ENCODE measurements around the gene RBP3.

RBP3 gene

DNA sequence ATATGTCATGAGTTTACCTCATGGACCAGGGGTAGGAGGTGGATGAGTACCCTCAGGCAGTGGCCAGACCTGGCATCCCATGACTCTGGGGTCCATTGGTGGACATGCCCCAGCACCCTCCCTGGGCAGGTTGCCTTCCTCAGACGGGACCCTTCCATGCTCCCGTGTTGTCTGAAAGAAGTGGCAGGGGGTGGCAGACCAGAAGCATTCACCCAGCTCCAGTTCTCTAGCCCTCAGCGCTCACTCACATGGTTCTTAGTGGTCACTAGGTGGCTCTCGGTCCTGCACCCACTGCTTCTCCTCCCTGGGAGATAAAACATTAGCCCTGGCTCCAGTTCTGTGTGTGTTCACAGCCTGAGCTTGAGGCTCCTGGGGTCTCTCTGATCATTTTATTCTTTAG, 6.0 kb downstream of the RBP3 start:
- in situ Hi-C loops (cut with HindIII; ENCODE audit: low sequenced_read_pairs): no loop called here

DNA sequence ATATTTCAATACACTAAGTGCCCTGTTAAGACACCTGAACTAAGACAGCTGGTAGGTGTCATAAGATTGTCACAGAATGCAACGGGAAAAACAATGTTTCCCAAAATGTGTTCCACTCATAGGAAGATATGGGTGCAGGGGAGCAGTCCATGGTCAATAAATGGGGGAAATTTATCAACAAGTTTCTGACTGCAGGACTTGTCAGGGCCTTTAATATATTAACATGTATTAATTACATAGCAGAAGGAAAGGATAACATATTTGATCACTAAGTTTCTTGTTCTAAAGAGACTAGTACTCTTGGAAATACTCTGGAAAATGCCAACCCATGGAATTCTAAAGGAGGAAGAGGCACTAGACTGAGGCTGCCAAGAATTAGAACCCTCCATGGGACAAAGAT, 6.7 kb downstream of the RBP3 start:
- in situ Hi-C loops (cut with HindIII; ENCODE audit: low sequenced_read_pairs): no loop called here

DNA sequence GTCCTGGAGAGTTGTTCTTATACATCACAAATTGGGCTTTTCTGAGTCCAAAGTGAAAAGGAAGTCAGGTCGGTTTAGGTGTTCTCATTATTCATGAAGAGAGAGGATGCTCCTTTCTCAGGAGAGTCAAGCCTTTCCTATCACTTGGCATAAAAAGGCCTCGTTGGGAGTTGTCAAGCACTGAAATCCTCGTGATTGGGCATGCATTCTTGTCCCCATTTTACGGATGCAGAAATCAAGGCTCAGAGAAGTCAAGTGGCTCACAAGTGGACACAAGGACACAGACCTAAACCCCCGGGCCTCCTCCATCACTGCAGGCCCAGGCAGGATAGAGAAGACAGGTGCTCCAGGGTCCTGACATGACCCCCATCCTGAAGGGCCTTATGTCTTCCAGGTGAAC, 8.5 kb downstream of the RBP3 start:
- in situ Hi-C loops (cut with HindIII; ENCODE audit: low sequenced_read_pairs): no loop called here

DNA sequence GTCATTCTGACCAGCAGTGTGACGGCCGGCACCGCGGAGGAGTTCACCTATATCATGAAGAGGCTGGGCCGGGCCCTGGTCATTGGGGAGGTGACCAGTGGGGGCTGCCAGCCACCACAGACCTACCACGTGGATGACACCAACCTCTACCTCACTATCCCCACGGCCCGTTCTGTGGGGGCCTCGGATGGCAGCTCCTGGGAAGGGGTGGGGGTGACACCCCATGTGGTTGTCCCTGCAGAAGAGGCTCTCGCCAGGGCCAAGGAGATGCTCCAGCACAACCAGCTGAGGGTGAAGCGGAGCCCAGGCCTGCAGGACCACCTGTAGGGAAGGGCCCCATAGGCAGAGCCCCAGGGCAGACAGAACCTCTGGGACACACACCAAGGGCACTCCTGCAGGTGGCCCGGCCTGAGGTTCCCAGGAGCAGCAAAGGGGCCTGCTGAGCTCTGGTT, 9.0 kb downstream of the RBP3 start:
- in situ Hi-C loops (cut with HindIII; ENCODE audit: low sequenced_read_pairs): no loop called here

DNA sequence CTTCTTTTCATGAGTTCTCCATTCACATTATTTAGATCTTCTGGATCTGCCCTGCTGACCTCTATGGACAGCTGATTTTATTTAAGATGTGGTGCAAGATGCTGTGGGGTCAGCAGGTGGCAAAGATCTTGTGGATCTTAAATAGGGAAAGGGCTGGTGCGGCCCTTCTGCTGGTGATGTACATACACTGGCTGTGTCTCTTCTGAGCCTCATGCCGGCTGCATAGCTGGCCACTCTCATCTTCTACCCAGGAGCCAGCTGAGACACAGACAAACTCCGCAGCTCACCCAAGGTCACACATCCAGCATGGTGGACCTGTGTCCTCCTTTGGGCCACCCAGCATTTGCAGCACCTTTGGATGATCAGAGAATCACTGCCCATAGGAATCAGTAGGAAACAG, 9.7 kb downstream of the RBP3 start:
- in situ Hi-C loops (cut with HindIII; ENCODE audit: low sequenced_read_pairs): no loop called here

DNA sequence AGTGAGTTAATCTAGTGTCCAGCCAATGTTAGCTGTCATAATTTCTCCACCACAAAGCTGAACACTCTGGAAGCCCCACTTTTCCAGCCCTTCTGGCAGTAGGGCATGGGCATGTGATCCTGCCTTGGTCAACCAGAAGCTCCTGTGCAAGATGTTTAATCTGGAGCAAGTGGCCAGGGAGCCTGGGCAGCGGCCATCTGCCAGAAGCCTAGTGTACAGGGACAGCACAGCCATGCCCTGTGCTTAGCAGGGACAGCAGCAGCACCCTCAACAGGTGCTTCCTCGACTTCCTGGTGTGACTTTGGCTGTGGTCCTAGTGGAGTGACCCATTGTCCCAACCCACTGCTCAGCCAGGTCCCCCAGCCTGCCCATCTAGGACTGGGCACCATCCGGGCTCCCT, 10.3 kb downstream of the RBP3 start:
- in situ Hi-C loops (cut with HindIII; ENCODE audit: low sequenced_read_pairs): no loop called here

DNA sequence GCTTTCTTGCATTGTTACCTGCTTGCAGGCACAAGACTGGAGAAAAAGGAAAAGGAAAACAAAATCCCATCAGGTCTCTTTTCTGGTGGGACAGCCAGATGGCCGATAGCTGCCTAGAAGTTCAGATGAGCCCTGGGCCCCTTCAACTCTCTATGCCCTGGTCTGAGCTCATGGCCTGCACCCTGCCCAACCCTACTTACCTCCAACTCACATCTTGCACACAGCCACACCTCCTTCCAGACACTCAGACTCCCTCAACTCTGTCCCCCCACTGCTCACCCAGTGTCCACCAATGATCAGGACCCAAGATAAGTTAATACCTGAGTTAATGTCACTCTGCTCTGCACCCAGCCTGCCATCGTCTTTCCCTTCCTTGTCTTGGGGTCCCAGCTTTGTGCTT, 10.9 kb downstream of the RBP3 start:
- in situ Hi-C loops (cut with HindIII; ENCODE audit: low sequenced_read_pairs): no loop called here

DNA sequence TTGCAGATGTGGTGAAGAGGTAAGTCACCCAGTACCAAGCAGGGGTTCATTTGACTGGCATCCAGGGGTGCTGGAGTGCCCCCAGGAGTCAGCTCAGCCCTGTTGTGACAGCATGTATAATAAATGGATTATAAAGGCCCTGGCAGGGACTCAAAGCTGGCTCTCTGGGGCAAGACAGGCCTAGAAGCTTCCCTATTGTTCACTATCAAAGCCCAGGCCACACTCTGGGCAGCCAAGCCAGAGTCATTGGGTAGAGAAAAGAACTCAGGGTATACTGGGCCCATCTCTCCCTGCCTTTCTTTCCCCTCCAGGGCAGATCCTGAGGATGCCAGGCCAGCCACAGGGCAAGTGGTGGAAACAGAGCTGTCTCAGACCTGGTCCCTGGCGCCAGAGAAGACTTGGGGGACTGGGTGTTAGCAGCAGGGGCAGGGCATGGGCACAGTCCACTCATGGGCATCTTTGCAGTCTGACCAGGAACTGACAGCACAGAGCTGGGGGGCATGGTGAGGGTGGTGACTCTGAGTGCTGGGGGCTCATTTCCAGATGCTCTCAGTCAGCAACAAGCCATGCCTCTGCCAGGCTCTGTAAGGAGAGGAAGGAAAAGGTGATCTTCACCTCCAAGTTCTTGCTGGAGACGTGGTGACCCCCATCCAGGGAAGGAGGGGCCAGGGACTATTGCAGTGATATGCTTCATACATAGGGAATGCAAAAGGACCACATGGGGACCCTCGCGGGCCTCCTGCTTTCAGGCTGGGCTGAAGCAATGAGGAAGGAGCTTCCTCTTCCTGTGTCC, 11.7 kb downstream of the RBP3 start:
- in situ Hi-C loops (cut with HindIII; ENCODE audit: low sequenced_read_pairs): no loop called here

DNA sequence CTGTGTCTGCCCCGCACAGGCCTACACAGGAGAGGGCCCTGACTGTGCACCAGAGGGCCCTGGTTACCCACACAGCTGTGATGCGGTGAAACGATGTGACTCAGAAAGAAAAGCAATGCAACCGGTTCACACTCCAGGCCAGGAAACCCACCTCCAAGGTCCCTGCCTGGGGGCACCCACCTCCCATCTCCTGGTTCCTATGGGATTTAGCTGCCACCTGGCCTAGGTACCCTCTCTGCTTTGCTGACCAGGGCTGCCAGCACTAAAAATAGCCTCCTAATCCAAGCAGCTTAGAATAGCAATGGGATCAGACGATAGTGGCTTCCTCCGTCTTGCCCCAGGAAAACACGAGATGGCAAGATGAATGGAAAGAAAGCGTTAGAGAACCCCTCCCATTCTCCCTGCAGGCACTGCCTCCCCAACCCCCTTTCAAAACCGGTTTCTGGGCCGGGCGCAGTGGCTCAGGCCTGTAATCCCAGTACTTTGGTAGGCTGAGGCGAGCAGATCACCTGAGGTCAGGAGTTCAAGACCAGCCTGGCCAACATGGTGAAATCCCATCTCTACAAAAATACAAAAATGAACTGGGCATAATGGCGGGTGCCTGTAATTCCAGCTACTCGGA, 12.4 kb downstream of the RBP3 start:
- in situ Hi-C loops (cut with HindIII; ENCODE audit: low sequenced_read_pairs): no loop called here

DNA sequence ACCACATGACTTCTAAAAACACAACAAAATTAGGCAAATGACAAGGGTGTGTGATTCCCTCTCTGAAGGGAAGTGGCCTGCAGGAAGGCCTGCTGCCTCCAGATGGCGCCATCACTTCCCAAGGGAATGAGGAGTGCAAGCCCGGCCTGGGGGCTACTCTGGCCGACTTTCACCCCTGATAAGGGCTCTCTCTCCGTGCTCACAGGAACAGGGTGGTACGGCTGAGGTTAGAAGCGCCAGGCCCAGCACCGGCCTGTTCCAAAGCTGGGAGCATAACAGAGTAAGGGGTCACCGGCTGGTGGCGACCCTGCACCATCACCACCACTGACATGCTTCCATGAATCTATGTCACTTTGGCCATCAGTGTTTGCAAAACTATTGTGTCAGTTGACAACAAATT, 13.1 kb downstream of the RBP3 start:
- in situ Hi-C loops (cut with HindIII; ENCODE audit: low sequenced_read_pairs): no loop called here

DNA sequence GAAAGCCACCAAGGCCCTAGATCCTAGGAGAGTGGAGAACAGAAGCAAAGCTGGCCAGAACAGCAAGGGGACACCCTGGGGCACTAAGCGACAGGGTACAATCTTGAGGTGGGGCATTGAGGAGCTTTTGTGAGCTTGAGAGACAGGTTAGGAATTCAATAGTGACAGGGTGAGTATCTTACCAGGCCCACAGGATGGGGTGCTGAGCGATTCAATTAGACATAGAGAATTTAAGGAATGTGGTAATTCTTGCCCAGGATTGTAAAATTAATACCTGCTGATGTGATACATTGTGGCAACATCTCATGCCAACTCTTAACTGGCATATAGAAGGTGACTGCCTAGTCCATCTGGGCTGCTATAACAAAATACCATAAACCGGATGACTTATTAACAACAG, 14.0 kb downstream of the RBP3 start:
- in situ Hi-C loops (cut with HindIII; ENCODE audit: low sequenced_read_pairs): no loop called here

DNA sequence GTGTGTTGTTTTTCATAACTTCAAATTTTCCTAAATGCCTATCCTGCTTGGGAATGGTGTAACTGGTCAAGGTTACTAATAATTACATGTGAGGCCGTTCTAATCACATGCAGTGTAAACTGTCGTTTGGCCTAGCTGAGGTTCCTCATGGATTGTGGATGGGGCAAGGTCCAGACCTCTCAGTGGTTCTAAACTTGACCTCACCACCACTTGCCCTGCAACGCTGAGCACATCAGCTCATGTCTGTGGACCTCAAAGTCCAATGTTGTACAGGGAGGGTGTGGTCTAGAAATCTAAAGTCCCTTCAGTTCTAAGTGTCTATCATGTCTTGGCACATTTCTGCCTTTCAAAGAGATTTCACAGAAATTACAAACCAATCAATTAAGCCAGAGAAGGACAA, 15.6 kb downstream of the RBP3 start:
- in situ Hi-C loops (cut with HindIII; ENCODE audit: low sequenced_read_pairs): no loop called here

DNA sequence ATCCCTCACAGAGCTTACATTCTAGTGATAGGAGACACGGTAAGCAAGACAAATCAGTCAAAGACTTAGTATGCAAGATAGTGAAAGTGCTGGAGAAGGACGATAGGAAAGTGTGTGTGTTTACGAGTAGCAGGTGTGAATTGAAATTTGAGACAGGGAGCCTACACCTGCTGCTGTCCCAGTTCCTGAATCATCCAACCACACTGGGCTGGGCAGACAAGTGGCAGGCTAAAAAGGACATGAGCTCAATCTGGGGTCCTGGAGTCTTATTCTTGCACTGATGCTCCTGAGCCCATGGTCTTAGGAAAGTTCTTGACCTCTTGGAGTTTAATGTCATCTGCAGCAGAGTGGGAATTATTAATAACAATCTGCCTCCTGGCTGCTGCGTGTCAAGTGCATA, 16.2 kb downstream of the RBP3 start:
- in situ Hi-C loops (cut with HindIII; ENCODE audit: low sequenced_read_pairs): no loop called here

DNA sequence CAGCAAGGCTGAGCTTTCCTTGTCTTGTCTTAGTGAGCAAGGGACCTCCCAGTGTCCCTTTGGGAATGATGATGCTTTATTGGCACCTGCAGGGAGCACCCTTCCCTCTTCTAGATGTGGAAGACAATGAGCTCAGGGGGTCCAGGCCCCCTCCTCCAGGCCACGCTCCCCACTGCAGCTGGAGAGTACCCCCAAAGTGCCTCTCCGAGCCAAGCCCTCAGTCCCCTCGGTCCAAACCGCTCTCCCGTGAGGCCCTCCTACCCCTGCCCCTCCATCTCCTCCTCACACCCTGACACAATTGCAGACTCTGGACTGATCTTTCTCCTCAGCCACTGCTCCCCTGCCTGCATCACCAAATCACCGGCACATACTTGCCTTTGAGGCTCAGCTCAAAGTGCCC, 16.7 kb downstream of the RBP3 start:
- in situ Hi-C loops (cut with HindIII; ENCODE audit: low sequenced_read_pairs): no loop called here

DNA sequence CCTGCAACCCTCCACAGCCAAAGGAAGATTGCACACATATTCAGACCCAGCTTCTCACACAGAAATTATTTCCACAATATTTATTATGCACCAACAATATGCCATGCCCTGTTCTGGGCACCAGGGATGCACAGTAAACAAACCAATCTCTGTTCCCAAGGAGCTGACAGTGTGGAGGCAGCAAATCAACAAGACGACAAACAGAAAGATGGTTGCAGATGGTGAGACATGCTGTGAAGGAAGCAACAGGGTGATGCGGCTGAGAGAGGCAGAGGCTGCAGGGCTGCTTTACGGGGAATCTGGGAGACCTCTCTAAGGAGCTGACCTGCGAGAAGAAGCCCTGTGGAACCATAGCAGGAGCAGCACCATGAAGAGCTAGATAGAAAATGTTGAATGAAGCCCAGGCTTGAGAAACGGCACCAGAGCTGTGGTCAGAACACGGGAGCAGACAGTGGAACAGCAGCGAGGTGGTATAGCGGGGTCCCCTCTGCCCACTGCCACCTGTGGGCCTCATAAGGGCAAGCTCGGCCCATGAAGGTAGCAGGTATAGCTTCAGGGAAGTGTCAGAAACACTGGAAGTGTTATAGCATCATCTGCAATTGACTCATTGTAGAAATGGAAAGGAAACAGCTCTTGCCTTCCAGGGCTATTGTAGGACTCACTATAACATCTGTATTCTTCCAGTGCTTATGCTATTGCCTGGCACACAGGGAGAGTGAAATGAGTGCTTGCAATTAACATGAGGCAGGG, 17.4 kb downstream of the RBP3 start:
- in situ Hi-C loops (cut with HindIII; ENCODE audit: low sequenced_read_pairs): no loop called here

DNA sequence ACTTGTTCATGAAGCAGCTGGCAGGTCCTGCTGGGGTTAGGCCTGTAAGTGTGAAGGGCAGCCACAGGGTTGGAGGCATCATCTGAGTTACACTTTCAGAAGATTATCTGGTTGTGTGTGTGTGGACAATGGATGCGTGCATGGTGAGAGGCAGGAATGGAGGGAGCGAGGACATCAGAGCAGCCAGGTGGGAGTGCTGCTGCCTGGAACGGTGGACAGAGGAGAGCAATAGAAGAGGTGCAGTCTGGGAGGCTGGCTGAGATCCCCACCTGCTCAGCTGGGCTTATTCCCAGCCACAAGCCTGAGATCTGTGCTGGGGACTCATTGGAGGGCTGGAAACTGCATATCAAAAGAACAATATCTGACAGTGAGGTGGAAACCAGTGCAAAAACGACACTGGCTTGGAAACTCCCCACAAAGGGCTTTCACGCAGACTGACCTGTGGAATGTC, 18.0 kb downstream of the RBP3 start:
- in situ Hi-C loops (cut with HindIII; ENCODE audit: low sequenced_read_pairs): no loop called here

DNA sequence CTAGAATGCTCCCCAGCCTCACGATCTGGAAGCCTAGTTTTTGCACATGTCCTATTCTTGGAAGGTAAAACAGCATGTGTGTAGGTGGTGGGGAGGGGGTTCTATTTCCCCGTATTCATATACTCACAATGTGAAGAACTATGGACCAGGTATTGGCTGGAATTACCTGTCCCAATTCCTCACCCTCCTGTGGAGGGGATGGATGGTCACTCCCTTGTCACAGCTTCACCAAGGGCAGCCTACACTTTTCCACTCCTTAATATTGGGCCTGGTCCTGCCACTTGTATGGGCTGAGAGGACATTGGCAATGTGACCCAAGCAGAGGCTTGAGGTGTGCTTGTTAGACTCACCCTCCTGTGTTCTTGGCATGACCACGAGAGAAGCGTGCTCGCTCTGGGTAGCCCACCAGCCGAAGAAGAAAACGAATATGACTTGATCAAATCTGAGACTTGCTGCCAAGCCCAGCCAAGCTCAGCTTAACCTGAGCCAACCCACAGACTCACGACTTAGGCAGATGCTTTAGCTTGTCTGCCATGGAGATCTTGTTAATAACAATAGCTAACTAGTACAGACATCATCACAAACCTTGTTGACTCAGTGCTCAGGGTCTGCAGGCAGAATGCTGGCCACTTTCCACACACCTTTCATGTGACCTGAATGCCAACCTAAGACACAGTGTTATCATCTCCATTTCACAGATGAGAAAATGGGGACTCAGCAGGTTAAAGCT, 18.7 kb downstream of the RBP3 start:
- in situ Hi-C loops (cut with HindIII; ENCODE audit: low sequenced_read_pairs): no loop called here

DNA sequence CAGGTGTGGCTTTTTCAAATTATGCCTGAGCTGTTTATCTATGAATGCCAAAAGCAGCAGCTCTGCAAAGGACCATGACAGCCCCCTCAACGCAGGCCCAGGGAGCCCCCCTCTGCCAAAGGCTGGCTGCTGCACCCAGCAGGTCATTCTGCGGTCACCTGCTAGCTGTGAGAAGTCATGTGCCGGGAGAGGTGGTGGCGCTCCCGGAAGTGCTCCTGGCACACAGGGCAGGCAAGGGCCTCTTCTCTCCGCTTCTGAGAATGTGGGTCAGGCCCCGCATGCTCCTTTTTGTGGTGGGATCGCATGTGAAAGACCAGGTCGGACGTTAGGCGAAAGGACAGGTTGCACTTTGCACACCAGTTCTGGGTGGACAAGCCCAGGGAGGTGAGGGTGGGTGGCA, 19.5 kb downstream of the RBP3 start:
- in situ Hi-C loops (cut with HindIII; ENCODE audit: low sequenced_read_pairs): no loop called here

DNA sequence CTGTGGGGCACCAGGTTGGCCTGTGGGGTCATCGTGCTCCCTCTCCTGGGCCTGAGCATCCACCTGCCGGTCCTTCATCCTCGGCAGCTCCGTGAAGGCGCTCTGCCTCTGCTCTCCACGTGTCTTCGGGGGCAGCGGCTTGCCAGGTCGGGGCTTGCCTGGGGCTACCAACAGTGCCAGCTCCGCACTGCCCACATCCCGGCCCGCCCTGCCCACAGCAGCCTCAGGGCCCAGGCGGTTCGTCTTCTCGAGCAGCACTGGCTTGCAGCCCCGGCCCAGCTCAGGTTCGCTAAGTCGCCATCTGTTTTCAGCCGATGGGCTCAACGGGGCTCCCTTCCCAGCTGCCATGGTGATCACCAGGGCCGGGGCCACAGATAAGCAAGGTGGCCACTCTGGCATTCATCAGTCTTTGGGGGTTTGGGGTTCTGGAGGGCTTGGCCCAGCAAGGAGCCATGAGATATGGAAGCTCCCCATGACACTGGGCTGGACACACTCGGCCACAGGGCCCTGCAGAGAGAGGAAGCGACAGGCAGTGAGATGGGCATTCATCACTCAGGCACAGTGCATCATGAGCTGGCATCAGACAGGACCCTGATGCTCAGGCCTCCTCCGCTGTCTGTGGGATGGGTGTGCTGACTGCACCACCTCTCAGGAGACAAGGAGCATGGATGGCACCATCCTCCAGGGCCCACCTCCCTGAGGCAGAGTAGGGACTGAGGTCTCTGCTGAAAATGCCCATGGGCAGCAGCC, 20.4 kb downstream of the RBP3 start:
- in situ Hi-C loops (cut with HindIII; ENCODE audit: low sequenced_read_pairs): no loop called here

DNA sequence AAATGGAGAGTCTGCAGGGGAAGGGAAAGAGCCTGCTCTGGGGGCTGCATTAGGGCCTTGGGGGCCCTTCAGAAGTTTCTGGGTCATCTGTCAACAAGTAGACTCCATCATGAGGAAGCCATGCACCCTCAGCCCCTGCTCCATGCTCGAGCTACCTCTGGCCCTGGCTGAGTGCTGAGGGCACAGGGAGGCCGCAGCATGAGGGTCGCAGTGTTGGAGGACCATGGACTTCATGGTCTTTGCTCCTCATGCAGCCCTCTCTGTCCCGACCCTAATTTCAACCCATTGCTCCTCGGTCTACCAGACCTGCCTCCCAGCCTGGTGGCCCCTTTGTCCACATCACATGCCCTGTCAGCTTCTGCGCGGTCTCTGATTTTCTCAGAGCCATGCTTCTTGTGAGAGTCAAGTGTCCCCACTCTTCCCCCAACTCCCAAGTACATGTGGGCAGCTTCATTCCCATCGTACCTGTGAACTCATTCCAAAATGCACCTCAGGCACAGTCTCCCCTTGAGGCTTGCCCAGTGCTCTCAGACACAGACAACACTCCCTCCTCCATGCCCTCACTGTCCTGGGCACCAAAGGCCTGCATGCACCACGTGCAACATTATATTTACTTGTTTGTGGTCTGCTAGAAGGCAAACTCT, 21.2 kb downstream of the RBP3 start:
- in situ Hi-C loops (cut with HindIII; ENCODE audit: low sequenced_read_pairs): no loop called here

Data from DLD1 (cell line).